ENCODE data around the gene FBXL7.

The FBXL7 gene

GRCh38 chr5:15783734-15784133 lies 283.8 kb downstream of the FBXL7 start:
- no peak overlapping the region for H3K27ac ChIP-seq (ENCODE audit: low read depth, low read length)
- H3K27me3 ChIP-seq (ENCODE audit: low read length), result no peaks in the 10 kb centered on the region

GRCh38 chr5:15785531-15785981 lies 285.6 kb downstream of the FBXL7 start:
- Histone ChIP-seq H4K20me1 (ENCODE audit: low read depth, low read length) (no peaks in the 10 kb centered on the region), H3K4me2 (ENCODE audit: low read depth, low read length, poor library complexity, severe bottlenecking) (no peak overlapping the region), H3K36me3 (ENCODE audit: low read length) (no peaks in the 10 kb centered on the region), H3K9me2 (replicated peaks; ENCODE audit: insufficient read depth, low read length) (no peaks in the 10 kb centered on the region), H3K9ac (ENCODE audit: low read length) (no peak overlapping the region), H3K9me3 (ENCODE audit: insufficient read depth, low read length) (no peaks in the 10 kb centered on the region), H3K27ac (ENCODE audit: low read depth, low read length) (no peak overlapping the region), H2AFZ (ENCODE audit: low read depth, low read length, severe bottlenecking) (no peak overlapping the region), H3K79me2 (ENCODE audit: insufficient read depth, low read length) (no peaks in the 10 kb centered on the region), H3F3A (ENCODE audit: insufficient read depth) (no peaks in the 10 kb centered on the region), H3K4me3 (ENCODE audit: insufficient read depth, low read length, poor library complexity, severe bottlenecking) (no peak overlapping the region), H3K27me3 (ENCODE audit: low read length) (no peaks in the 10 kb centered on the region)
- TF ChIP-seq CTCF (IDR thresholded peaks at IDR 0.05; ENCODE audit: insufficient read depth, low read length, poor library complexity, severe bottlenecking), result no peak
- TF ChIP-seq EZH2phosphoT487 (conservative IDR thresholded peaks at IDR 0.05; ENCODE audit: low read length), result no peak

More at GRCh38 chr5:15783734-15784133, 283.8 kb downstream of the FBXL7 start:
- no peak for TF ChIP-seq CTCF (IDR thresholded peaks at IDR 0.05; ENCODE audit: insufficient read depth, low read length, poor library complexity, severe bottlenecking)
- no peak for TF ChIP-seq EZH2phosphoT487 (conservative IDR thresholded peaks at IDR 0.05; ENCODE audit: low read length)
- Histone ChIP-seq H3K4me2 (ENCODE audit: low read depth, low read length, poor library complexity, severe bottlenecking) (no peak overlapping the region), H3F3A (ENCODE audit: insufficient read depth) (no peaks in the 10 kb centered on the region), H4K20me1 (ENCODE audit: low read depth, low read length) (no peaks in the 10 kb centered on the region), H2AFZ (ENCODE audit: low read depth, low read length, severe bottlenecking) (no peak overlapping the region), H3K4me3 (ENCODE audit: insufficient read depth, low read length, poor library complexity, severe bottlenecking) (no peak overlapping the region), H3K9me2 (replicated peaks; ENCODE audit: insufficient read depth, low read length) (no peaks in the 10 kb centered on the region), H3K9me3 (ENCODE audit: insufficient read depth, low read length) (no peaks in the 10 kb centered on the region), H3K79me2 (ENCODE audit: insufficient read depth, low read length) (no peaks in the 10 kb centered on the region), H3K9ac (ENCODE audit: low read length) (no peak overlapping the region), H3K36me3 (ENCODE audit: low read length) (no peaks in the 10 kb centered on the region)

GRCh38 chr5:15786326-15786725 lies 286.3 kb downstream of the FBXL7 start:
- Histone ChIP-seq H3K27me3 (ENCODE audit: low read length) (no peaks in the 10 kb centered on the region), H3F3A (ENCODE audit: insufficient read depth) (no peaks in the 10 kb centered on the region), H3K9me3 (ENCODE audit: insufficient read depth, low read length) (no peaks in the 10 kb centered on the region), H3K27ac (ENCODE audit: low read depth, low read length) (no peak overlapping the region), H3K36me3 (ENCODE audit: low read length) (no peaks in the 10 kb centered on the region), H3K9ac (ENCODE audit: low read length) (no peak overlapping the region), H3K79me2 (ENCODE audit: insufficient read depth, low read length) (no peaks in the 10 kb centered on the region), H3K4me2 (ENCODE audit: low read depth, low read length, poor library complexity, severe bottlenecking) (no peak overlapping the region), H3K9me2 (replicated peaks; ENCODE audit: insufficient read depth, low read length) (no peaks in the 10 kb centered on the region), H4K20me1 (ENCODE audit: low read depth, low read length) (no peaks in the 10 kb centered on the region), H3K4me3 (ENCODE audit: insufficient read depth, low read length, poor library complexity, severe bottlenecking) (no peak overlapping the region), H2AFZ (ENCODE audit: low read depth, low read length, severe bottlenecking) (no peak overlapping the region)
- TF ChIP-seq EZH2phosphoT487 (conservative IDR thresholded peaks at IDR 0.05; ENCODE audit: low read length) (no peak), CTCF (IDR thresholded peaks at IDR 0.05; ENCODE audit: insufficient read depth, low read length, poor library complexity, severe bottlenecking) (no peak)
